PFSK-1 (cell line): ENCODE results near the gene PPP2R5B.

Experiments
- FOXP2 ChIP-seq: optimal IDR thresholded peaks from 2 replicates; pipeline ENCODE3; 2011; ENCODE audit warnings: borderline replicate concordance, control low read depth, inconsistent platforms; ENCODE audit not compliant: insufficient read depth; ENCODE audit errors: extremely low read length, extremely low read depth
- POLR2AphosphoS5 ChIP-seq: IDR thresholded peaks from 2 replicates; pipeline ENCODE4 v1.6.1; 2012; ENCODE audit warnings: low read depth, mild to moderate bottlenecking, control low read depth, low read length, moderate library complexity
- SIN3A ChIP-seq: IDR thresholded peaks from 2 replicates; pipeline ENCODE4 v1.6.1; 2012; ENCODE audit warnings: mild to moderate bottlenecking, low read length, moderate library complexity, borderline replicate concordance; ENCODE audit not compliant: insufficient read depth
- TAF1 ChIP-seq: IDR thresholded peaks from 2 replicates; pipeline ENCODE4 v1.6.1; 2012; ENCODE audit warnings: low read length, control low read depth, borderline replicate concordance; ENCODE audit not compliant: insufficient read depth
- TF ChIP-seq, protein P1 (sequence below), 2 experiments: IDR thresholded peaks; 2 replicates each; pipeline versions ENCODE4 v1.6.1 to v1.8.0; 2011 to 2012; ENCODE audit warnings: low read depth in 2 of 2, low read length in 2 of 2, control low read depth in 1 of 2, inconsistent platforms in 1 of 2, mild to moderate bottlenecking in 1 of 2, moderate library complexity in 1 of 2; ENCODE audit not compliant: insufficient read depth in 1 of 2

PPP2R5B gene

GRCh38 chr11:64898541-64898940, 25.9 kb upstream of the PPP2R5B start:
- no peak for TF ChIP-seq POLR2AphosphoS5
- TF ChIP-seq SIN3A, result no peak
- TF ChIP-seq TAF1, result no peak
- TF ChIP-seq, protein P1, sequence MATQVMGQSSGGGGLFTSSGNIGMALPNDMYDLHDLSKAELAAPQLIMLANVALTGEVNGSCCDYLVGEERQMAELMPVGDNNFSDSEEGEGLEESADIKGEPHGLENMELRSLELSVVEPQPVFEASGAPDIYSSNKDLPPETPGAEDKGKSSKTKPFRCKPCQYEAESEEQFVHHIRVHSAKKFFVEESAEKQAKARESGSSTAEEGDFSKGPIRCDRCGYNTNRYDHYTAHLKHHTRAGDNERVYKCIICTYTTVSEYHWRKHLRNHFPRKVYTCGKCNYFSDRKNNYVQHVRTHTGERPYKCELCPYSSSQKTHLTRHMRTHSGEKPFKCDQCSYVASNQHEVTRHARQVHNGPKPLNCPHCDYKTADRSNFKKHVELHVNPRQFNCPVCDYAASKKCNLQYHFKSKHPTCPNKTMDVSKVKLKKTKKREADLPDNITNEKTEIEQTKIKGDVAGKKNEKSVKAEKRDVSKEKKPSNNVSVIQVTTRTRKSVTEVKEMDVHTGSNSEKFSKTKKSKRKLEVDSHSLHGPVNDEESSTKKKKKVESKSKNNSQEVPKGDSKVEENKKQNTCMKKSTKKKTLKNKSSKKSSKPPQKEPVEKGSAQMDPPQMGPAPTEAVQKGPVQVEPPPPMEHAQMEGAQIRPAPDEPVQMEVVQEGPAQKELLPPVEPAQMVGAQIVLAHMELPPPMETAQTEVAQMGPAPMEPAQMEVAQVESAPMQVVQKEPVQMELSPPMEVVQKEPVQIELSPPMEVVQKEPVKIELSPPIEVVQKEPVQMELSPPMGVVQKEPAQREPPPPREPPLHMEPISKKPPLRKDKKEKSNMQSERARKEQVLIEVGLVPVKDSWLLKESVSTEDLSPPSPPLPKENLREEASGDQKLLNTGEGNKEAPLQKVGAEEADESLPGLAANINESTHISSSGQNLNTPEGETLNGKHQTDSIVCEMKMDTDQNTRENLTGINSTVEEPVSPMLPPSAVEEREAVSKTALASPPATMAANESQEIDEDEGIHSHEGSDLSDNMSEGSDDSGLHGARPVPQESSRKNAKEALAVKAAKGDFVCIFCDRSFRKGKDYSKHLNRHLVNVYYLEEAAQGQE (IDR thresholded peaks at IDR 0.05; ENCODE audit: insufficient read depth in 1 of 2, low read depth in 2 of 2, low read length in 2 of 2), result no peak
- TF ChIP-seq FOXP2, result no peak

DNA sequence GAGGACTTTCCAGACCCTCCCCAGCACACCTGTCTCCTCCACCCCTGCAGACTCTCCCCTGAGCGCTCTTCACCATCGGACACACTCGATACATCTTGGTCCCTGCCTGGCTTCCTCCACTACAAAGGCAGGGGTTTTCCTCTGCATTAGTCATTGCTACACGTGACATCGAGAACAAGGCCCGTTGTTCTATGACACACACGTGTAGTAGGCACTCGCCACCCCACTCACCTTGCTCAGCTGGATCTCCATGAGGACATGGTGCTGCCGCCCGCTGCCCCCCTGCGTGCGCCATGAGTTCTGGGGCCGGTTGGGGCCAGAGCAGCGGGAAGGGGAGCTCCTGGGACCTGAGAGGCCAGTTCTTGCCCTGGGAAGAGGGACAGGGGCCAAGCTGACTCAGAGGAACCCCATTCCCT, 24.2 kb upstream of the PPP2R5B start:
- TF ChIP-seq TAF1, result no peak
- no peak for TF ChIP-seq POLR2AphosphoS5
- no peak for TF ChIP-seq SIN3A
- TF ChIP-seq FOXP2, result no peak
- TF ChIP-seq, protein P1 (IDR thresholded peaks at IDR 0.05; ENCODE audit: insufficient read depth in 1 of 2, low read depth in 2 of 2, low read length in 2 of 2), result no peak

- TF ChIP-seq, protein P1 (IDR thresholded peaks at IDR 0.05; ENCODE audit: insufficient read depth in 1 of 2, low read depth in 2 of 2, low read length in 2 of 2), result no peak
- TF ChIP-seq POLR2AphosphoS5 (no peak), FOXP2 (no peak), SIN3A (no peak), TAF1 (no peak)
Measured at GRCh38 chr11:64900774-64901173, 23.7 kb upstream of the PPP2R5B start.

GRCh38 chr11:64902102-64902900, 22.2 kb upstream of the PPP2R5B start:
- TF ChIP-seq, protein P1 (IDR thresholded peaks at IDR 0.05; ENCODE audit: insufficient read depth in 1 of 2, low read depth in 2 of 2, low read length in 2 of 2), result no peak
- TF ChIP-seq FOXP2, result no peak

- TF ChIP-seq, protein P1 (IDR thresholded peaks at IDR 0.05; ENCODE audit: insufficient read depth in 1 of 2, low read depth in 2 of 2, low read length in 2 of 2), result no peak
- TF ChIP-seq TAF1 (no peak), POLR2AphosphoS5 (no peak), SIN3A (no peak), FOXP2 (no peak)
Measured at GRCh38 chr11:64903291-64903833, 21.1 kb upstream of the PPP2R5B start.
